ENCODE data around the gene MARCHF6. TPM values are rescaled to one million over a fixed set of nuclear protein-coding genes. Genes with fewer than 3 reads are reported as not detected.
"Not testable (repeated sequence)": the region's sequence is repeated elsewhere in the genome, so short reads cannot be mapped to it uniquely, and the experiment has no call there.

Gene MARCHF6
- total RNA-seq, 2 experiments from 2014 or later: 82.7 to 86.1 TPM

GRCh38 chr5:10334831-10335230, 18.7 kb upstream of the MARCHF6 start:
- DNase-seq: no peak
- Mint-ChIP-seq H3K27me3 (peaks cover 54% of the 10 kb centered on the region), H3K9me3 (no peaks in the 10 kb centered on the region), H3K4me3 (no peak overlapping the region), H3K27ac (no peak overlapping the region), H3K4me1 (peaks cover 4% of the 10 kb centered on the region), H3K36me3 (no peaks in the 10 kb centered on the region)

- peaks cover 4% of the 10 kb centered on the region for H3K4me1 Mint-ChIP-seq
- DNase-seq: no peak
Observed at GRCh38 chr5:10335711-10336470, 17.6 kb upstream of the MARCHF6 start.

GRCh38 chr5:10337107-10337506, 16.4 kb upstream of the MARCHF6 start:
- no peaks in the 10 kb centered on the region for H3K36me3 Mint-ChIP-seq
- H3K27me3 Mint-ChIP-seq: peaks cover 38% of the 10 kb centered on the region
- peaks cover 4% of the 10 kb centered on the region for H3K4me1 Mint-ChIP-seq
- no peak for DNase-seq
- no peaks in the 10 kb centered on the region for H3K9me3 Mint-ChIP-seq
- no peak overlapping the region for H3K4me3 Mint-ChIP-seq
- H3K27ac Mint-ChIP-seq: no peak overlapping the region

More at GRCh38 chr5:10335711-10336470, 17.6 kb upstream of the MARCHF6 start:
- H3K36me3 Mint-ChIP-seq: no peaks in the 10 kb centered on the region
- H3K4me3 Mint-ChIP-seq: no peak overlapping the region
- no peaks in the 10 kb centered on the region for H3K9me3 Mint-ChIP-seq
- peaks cover 51% of the 10 kb centered on the region for H3K27me3 Mint-ChIP-seq
- no peak overlapping the region for H3K27ac Mint-ChIP-seq

- H3K27me3 Mint-ChIP-seq: peaks cover 30% of the 10 kb centered on the region
- H3K36me3 Mint-ChIP-seq: no peaks in the 10 kb centered on the region
- H3K9me3 Mint-ChIP-seq: no peaks in the 10 kb centered on the region
- H3K27ac Mint-ChIP-seq: no peak overlapping the region
- no peak for DNase-seq
- H3K4me1 Mint-ChIP-seq: peaks cover 4% of the 10 kb centered on the region
- no peak overlapping the region for H3K4me3 Mint-ChIP-seq
Observed at GRCh38 chr5:10337986-10338385, 15.5 kb upstream of the MARCHF6 start.

- DNase-seq: no peak
- Mint-ChIP-seq H3K4me1 (no peaks in the 10 kb centered on the region), H3K27ac (no peak overlapping the region), H3K9me3 (no peaks in the 10 kb centered on the region), H3K4me3 (no peak overlapping the region), H3K27me3 (peaks cover 23% of the 10 kb centered on the region), H3K36me3 (no peaks in the 10 kb centered on the region)
Observed at GRCh38 chr5:10338686-10339057, 14.8 kb upstream of the MARCHF6 start.

GRCh38 chr5:10339058-10339811, 14.3 kb upstream of the MARCHF6 start:
- Mint-ChIP-seq H3K27ac (no peak overlapping the region), H3K9me3 (no peaks in the 10 kb centered on the region), H3K27me3 (peaks cover 21% of the 10 kb centered on the region), H3K4me3 (no peak overlapping the region), H3K36me3 (no peaks in the 10 kb centered on the region), H3K4me1 (no peaks in the 10 kb centered on the region)
- no peak for DNase-seq

- H3K27ac Mint-ChIP-seq: no peak overlapping the region
- no peaks in the 10 kb centered on the region for H3K36me3 Mint-ChIP-seq
- H3K4me3 Mint-ChIP-seq: no peak overlapping the region
- H3K27me3 Mint-ChIP-seq: peaks cover 14% of the 10 kb centered on the region
- no peaks in the 10 kb centered on the region for H3K9me3 Mint-ChIP-seq
- no peak for DNase-seq
- H3K4me1 Mint-ChIP-seq: no peaks in the 10 kb centered on the region
Observed at GRCh38 chr5:10339958-10340357, 13.5 kb upstream of the MARCHF6 start.

GRCh38 chr5:10343486-10343885, 10.0 kb upstream of the MARCHF6 start:
- Mint-ChIP-seq H3K27ac (no peak overlapping the region), H3K36me3 (no peaks in the 10 kb centered on the region), H3K27me3 (no peaks in the 10 kb centered on the region), H3K4me1 (no peaks in the 10 kb centered on the region), H3K9me3 (no peaks in the 10 kb centered on the region), H3K4me3 (no peak overlapping the region)
- no peak for DNase-seq

- H3K36me3 Mint-ChIP-seq, H3K9me3 Mint-ChIP-seq, DNase-seq, H3K4me1 Mint-ChIP-seq, H3K27ac Mint-ChIP-seq, H3K4me3 Mint-ChIP-seq, H3K27me3 Mint-ChIP-seq: not testable (repeated sequence)
Observed at GRCh38 chr5:10344461-10345106, 8.9 kb upstream of the MARCHF6 start.

- Mint-ChIP-seq H3K36me3 (peaks cover under 1% of the 10 kb centered on the region), H3K27me3 (no peaks in the 10 kb centered on the region), H3K9me3 (no peaks in the 10 kb centered on the region), H3K27ac (no peak overlapping the region), H3K4me1 (peaks cover 8% of the 10 kb centered on the region), H3K4me3 (no peak overlapping the region)
- no peak for DNase-seq
Observed at GRCh38 chr5:10348258-10348657, 5.2 kb upstream of the MARCHF6 start.

GRCh38 chr5:10351199-10351905, 2.1 kb upstream of the MARCHF6 start:
- Mint-ChIP-seq H3K27ac (no peak overlapping the region), H3K36me3 (peaks cover 5% of the 10 kb centered on the region), H3K27me3 (no peaks in the 10 kb centered on the region), H3K9me3 (no peaks in the 10 kb centered on the region), H3K4me1 (peaks cover 18% of the 10 kb centered on the region), H3K4me3 (peak overlapping the region; percentile 30)
- no peak for DNase-seq

GRCh38 chr5:10351919-10352318, 1.6 kb upstream of the MARCHF6 start:
- Mint-ChIP-seq H3K27me3 (no peaks in the 10 kb centered on the region), H3K4me3 (peak overlapping the region; percentile 91), H3K4me1 (peaks cover 23% of the 10 kb centered on the region), H3K9me3 (no peaks in the 10 kb centered on the region), H3K27ac (peak overlapping the region; percentile 97), H3K36me3 (peaks cover 7% of the 10 kb centered on the region)
- no peak for DNase-seq

- peak overlapping the region; percentile 97 for H3K27ac Mint-ChIP-seq
- H3K36me3 Mint-ChIP-seq: peaks cover 7% of the 10 kb centered on the region
- H3K4me3 Mint-ChIP-seq: peak overlapping the region; percentile 91
- no peaks in the 10 kb centered on the region for H3K27me3 Mint-ChIP-seq
- H3K9me3 Mint-ChIP-seq: no peaks in the 10 kb centered on the region
- peaks cover 28% of the 10 kb centered on the region for H3K4me1 Mint-ChIP-seq
- DNase-seq: peak; percentile 33
Observed at GRCh38 chr5:10352430-10353240, 860 bp upstream of the MARCHF6 start.
